ENCODE data around the gene DCD. TPM values are rescaled to one million over a fixed set of nuclear protein-coding genes. Genes with fewer than 3 reads are reported as not detected.
A peak's percentile ranks its signal among the peaks of the same experiment; 100 is the strongest.

The DCD gene
- total RNA-seq, 1 donor from 2014 or later = not detected

GRCh38 chr12:54608769-54609168 lies 39.4 kb downstream of the DCD start:
- DNase-seq (ENCODE audit: low read depth in 2 of 2) = no peak

DNA sequence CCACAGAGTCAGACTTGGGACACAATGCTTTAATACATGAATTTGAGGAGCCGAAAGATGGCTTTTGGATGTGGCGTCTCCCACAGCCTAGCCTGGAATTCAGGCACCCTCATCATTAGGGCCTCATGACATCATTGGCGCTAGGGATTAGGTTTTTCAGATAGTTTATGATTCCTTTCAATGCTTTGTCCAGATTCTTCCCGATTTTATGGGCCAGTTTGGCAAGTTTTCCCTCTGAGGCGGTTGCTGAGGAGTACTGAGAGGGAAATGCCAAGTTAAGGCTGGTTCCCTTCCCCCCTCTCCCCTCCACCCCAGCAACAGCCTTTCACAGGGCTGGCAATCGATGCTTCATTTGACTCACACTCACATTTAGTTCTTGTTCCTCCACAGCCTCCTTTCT lies 40.0 kb downstream of the DCD start:
- DNase-seq (ENCODE audit: low read depth in 2 of 2) = no peak

- DNase-seq (ENCODE audit: low read depth in 2 of 2) = no peak
Measured at GRCh38 chr12:54606556-54606955, 41.6 kb downstream of the DCD start.

DNA sequence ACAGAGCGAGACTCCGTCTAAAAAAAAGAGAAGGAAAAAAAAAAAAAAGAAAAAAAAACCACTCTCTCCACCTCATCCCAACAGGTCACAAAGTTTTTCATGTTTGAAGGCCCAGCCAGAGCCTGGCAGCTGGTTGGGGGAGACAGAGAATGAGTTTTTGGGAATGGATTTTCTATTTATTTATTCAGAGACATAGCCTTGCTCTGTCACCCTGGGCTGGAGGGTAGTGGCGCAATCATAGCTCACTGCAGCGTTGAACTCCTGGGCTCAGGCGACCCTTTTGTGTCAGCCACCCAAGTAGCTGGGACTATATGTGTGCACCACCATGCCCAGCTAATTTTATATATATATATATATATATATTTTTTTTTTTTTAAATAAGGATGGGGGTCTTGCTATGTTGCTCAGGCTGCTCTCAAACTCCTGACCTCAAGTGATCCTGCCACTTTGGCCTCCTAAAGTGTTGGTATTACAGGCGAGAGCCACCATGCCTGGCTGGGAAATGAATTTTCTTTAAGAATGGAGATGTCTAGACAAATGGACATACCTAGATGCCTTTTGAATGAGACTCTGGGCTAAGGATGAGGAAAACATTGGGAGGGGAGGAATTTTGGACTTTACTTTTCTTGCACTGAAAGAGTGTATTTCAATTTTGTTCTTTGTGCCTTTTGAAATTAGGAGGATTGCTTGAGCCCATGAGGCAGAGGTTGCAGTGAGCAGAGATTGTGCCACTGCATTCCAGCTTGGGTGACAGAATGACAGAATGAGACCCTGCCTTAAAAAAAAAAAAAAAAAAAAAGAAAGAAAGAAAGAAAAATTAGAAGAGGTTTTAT lies 42.8 kb downstream of the DCD start:
- no peak for DNase-seq (ENCODE audit: low read depth in 2 of 2)

GRCh38 chr12:54604436-54604835 lies 43.7 kb downstream of the DCD start:
- no peak for DNase-seq (ENCODE audit: low read depth in 2 of 2)

GRCh38 chr12:54603872-54604271 lies 44.3 kb downstream of the DCD start:
- no peak for DNase-seq (ENCODE audit: low read depth in 2 of 2)

GRCh38 chr12:54603173-54603814 lies 44.9 kb downstream of the DCD start:
- peak; percentile 45 to 62 for DNase-seq (ENCODE audit: low read depth in 2 of 2)

GRCh38 chr12:54602661-54603060 lies 45.5 kb downstream of the DCD start:
- DNase-seq (ENCODE audit: low read depth in 2 of 2) = no peak

GRCh38 chr12:54601841-54602240 lies 46.3 kb downstream of the DCD start:
- no peak for DNase-seq (ENCODE audit: low read depth in 2 of 2)

- no peak for DNase-seq (ENCODE audit: low read depth in 2 of 2)
Measured at GRCh38 chr12:54598970-54599369, 49.2 kb downstream of the DCD start.

GRCh38 chr12:54596526-54596946 lies 51.6 kb downstream of the DCD start:
- peak; percentile 15 to 58 for DNase-seq (ENCODE audit: low read depth in 2 of 2)

GRCh38 chr12:54595471-54595870 lies 52.7 kb downstream of the DCD start:
- no peak for DNase-seq (ENCODE audit: low read depth in 2 of 2)

Other genes starting within 250 kb of the DCD start
- gene ITGA5, start 229.1 kb downstream of the DCD start, total RNA-seq = 299 and 342 TPM in 2 replicates
- not detected in 2 replicates for gene GTSF1, start 174.8 kb downstream of the DCD start, total RNA-seq
- under 0.01 TPM in 1 of 2 replicates, not detected in the other for gene NCKAP1L, start 150.6 kb downstream of the DCD start, total RNA-seq
- gene PDE1B, start 98.8 kb downstream of the DCD start, total RNA-seq = not detected in 2 replicates
- gene PPP1R1A, start 59.7 kb downstream of the DCD start, total RNA-seq = not detected in 2 replicates
- not detected in 2 replicates for gene LACRT, start 13.5 kb downstream of the DCD start, total RNA-seq
- not detected in 2 replicates for gene MUCL1, start 206.2 kb upstream of the DCD start, total RNA-seq